ENCODE measurements around the gene SLC6A18.

SLC6A18 gene

DNA sequence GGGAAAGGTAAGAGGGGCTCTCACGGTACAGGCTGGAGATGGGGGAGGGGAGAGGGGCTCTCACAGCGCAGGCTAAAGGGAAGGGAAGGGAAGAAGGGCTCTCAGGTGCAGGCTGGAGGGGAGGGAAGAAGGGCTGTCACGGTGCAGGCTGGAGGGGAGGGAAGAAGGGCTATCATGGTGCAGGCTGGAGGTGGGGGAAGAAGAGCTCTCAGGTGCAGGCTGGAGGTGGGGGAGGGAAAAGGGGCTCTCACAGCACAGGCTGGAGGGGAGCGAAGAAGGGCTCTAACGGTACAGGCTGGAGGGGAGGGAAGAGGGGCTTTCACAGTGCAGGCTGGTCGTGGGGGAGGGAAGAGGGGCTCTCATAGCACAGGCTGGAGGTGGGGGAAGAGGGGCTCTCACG is 4.6 kb downstream of the SLC6A18 start:
- Histone ChIP-seq H3K27ac (ENCODE audit: low read depth, low read length) (no peak overlapping the region), H3K9me3 (ENCODE audit: low read length) (no peaks in the 10 kb centered on the region), H3K4me1 (ENCODE audit: insufficient read depth, low read length) (no peaks in the 10 kb centered on the region), H3K27me3 (ENCODE audit: control insufficient read depth in 1 of 2, insufficient read depth in 2 of 2, low read length in 2 of 2) (peaks cover 0 to 28% of the 10 kb centered on the region in 2 donors), H3K36me3 (ENCODE audit: insufficient read depth, low read length) (no peaks in the 10 kb centered on the region), H3K4me3 (ENCODE audit: low read depth in 1 of 2, low read length in 2 of 2) (no peak overlapping the region), H3K9ac (ENCODE audit: low read length) (no peak overlapping the region)

DNA sequence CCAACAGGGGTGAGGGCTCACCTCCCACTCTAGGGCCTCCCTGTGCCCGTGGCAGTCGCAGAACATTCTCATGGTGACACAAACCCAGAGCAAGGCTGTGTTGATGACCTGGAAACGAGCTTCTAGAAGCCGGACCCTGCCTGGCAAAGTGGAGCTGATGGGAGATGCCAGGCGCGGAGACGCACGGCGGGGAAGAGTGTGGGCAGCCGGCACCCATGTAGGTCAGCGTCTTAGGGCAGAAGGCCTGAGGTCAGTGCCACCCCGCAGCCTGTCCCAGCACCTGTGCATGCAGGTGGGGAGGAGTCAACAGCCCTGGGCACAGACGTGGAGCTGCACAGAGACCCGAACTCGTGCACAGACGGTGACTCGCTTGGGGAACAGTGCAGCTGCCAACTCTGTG is 5.4 kb downstream of the SLC6A18 start:
- Histone ChIP-seq H3K27me3 (ENCODE audit: control insufficient read depth in 1 of 2, insufficient read depth in 2 of 2, low read length in 2 of 2) (peaks cover 0 to 28% of the 10 kb centered on the region in 2 donors), H3K36me3 (ENCODE audit: insufficient read depth, low read length) (no peaks in the 10 kb centered on the region), H3K9me3 (ENCODE audit: low read length) (no peaks in the 10 kb centered on the region), H3K9ac (ENCODE audit: low read length) (no peak overlapping the region), H3K4me3 (ENCODE audit: low read depth in 1 of 2, low read length in 2 of 2) (no peak overlapping the region), H3K4me1 (ENCODE audit: insufficient read depth, low read length) (no peaks in the 10 kb centered on the region), H3K27ac (ENCODE audit: low read depth, low read length) (no peak overlapping the region)

DNA sequence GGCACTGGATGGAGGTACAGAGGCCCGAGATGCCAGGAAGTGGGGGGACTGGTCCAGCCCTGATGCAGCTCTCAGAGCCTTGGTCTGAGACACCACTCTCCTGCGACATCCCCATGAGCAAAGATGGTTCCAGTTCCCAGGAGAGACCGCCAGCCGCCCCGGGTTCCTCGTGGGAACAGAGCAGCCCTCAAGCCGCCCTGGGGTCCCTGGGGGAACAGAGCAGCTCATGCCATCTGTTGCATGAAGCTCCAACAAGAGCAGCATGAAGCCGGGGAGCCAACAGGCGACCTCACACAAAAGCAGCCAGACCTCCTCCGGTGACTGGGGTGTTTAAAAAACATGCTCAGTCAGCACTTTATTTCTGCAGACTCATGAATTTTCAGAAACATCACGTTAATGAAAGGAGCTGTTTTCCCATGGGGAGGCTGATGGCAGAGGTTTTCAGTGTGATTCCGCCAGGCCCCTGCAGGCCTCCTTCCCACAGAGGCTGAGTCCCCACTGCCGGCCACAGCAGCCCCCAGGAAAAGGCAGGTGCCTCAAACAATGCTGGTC is 6.2 kb downstream of the SLC6A18 start:
- H3K9me3 ChIP-seq (ENCODE audit: low read length): no peaks in the 10 kb centered on the region
- no peak overlapping the region for H3K27ac ChIP-seq (ENCODE audit: low read depth, low read length)
- no peak overlapping the region for H3K9ac ChIP-seq (ENCODE audit: low read length)
- H3K4me3 ChIP-seq (ENCODE audit: low read depth in 1 of 2, low read length in 2 of 2): no peak overlapping the region
- H3K36me3 ChIP-seq (ENCODE audit: insufficient read depth, low read length): no peaks in the 10 kb centered on the region
- no peaks in the 10 kb centered on the region for H3K4me1 ChIP-seq (ENCODE audit: insufficient read depth, low read length)
- H3K27me3 ChIP-seq (ENCODE audit: control insufficient read depth in 1 of 2, insufficient read depth in 2 of 2, low read length in 2 of 2): peaks cover 0 to 26% of the 10 kb centered on the region in 2 donors

DNA sequence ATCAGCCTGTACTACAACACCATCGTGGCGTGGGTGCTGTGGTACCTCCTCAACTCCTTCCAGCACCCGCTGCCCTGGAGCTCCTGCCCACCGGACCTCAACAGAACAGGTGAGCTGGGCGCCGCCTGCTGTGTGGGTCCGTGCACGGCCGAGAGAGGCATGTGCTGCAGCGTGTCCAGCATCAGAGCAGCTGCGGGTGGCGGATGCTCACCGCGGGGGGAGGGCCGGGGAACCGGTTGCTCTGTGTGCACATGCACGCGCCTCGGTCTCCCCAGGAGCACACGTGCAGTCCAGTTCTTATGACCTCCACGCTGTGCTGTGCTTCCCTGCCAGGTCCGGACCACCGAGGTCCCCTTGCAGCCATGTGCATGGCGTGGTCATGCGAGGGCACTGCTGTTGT is 7.6 kb downstream of the SLC6A18 start:
- Histone ChIP-seq H3K27ac (ENCODE audit: low read depth, low read length) (no peak overlapping the region), H3K36me3 (ENCODE audit: insufficient read depth, low read length) (no peaks in the 10 kb centered on the region), H3K27me3 (ENCODE audit: control insufficient read depth in 1 of 2, insufficient read depth in 2 of 2, low read length in 2 of 2) (peaks cover 0 to 24% of the 10 kb centered on the region in 2 donors), H3K4me1 (ENCODE audit: insufficient read depth, low read length) (no peaks in the 10 kb centered on the region), H3K4me3 (ENCODE audit: low read depth in 1 of 2, low read length in 2 of 2) (no peak overlapping the region), H3K9me3 (ENCODE audit: low read length) (no peaks in the 10 kb centered on the region), H3K9ac (ENCODE audit: low read length) (no peak overlapping the region)

DNA sequence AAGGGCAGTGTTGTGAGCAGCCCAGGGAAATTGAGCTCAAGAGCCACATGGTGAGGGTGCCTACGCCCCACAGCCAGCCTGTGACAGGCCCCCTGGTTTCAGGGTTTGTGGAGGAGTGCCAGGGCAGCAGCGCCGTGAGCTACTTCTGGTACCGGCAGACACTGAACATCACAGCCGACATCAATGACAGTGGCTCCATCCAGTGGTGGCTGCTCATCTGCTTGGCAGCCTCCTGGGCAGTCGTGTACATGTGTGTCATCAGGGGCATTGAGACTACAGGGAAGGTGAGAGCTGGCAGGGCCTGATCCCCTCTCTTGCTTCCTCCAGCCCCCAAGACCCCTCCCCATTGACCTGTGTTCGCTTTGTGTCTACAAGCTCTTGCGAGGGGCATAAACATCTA is 10.2 kb downstream of the SLC6A18 start:
- Histone ChIP-seq H3K27me3 (ENCODE audit: control insufficient read depth in 1 of 2, insufficient read depth in 2 of 2, low read length in 2 of 2) (peaks cover 0 to 7% of the 10 kb centered on the region in 2 donors), H3K9ac (ENCODE audit: low read length) (no peak overlapping the region), H3K27ac (ENCODE audit: low read depth, low read length) (no peak overlapping the region), H3K36me3 (ENCODE audit: insufficient read depth, low read length) (no peaks in the 10 kb centered on the region), H3K4me1 (ENCODE audit: insufficient read depth, low read length) (no peaks in the 10 kb centered on the region), H3K4me3 (ENCODE audit: low read depth in 1 of 2, low read length in 2 of 2) (no peak overlapping the region), H3K9me3 (ENCODE audit: low read length) (no peaks in the 10 kb centered on the region)

DNA sequence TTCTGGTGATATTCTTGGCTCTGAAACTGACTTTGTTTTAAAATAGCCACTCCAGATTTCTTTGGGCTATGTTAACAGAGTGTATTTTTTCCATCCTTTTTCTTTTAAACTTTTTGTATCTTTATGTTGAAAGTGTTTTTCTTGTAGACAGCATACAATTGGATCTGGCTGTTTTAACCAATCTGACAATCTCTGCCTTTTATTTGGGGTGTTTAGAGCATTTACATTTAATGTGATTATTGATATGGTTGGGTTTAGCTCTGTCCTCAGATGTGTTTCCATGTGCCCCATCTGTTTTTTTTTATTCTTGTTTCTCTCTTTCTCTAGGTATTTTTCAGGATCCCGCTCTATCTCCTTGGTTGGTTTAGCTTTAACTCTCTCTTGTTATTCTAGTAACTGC is 10.7 kb downstream of the SLC6A18 start:
- H3K4me1 ChIP-seq (ENCODE audit: insufficient read depth, low read length): no peaks in the 10 kb centered on the region
- H3K27me3 ChIP-seq (ENCODE audit: control insufficient read depth in 1 of 2, insufficient read depth in 2 of 2, low read length in 2 of 2): peaks cover 0 to 7% of the 10 kb centered on the region in 2 donors
- H3K27ac ChIP-seq (ENCODE audit: low read depth, low read length): no peak overlapping the region
- H3K36me3 ChIP-seq (ENCODE audit: insufficient read depth, low read length): no peaks in the 10 kb centered on the region
- no peak overlapping the region for H3K9ac ChIP-seq (ENCODE audit: low read length)
- H3K4me3 ChIP-seq (ENCODE audit: low read depth in 1 of 2, low read length in 2 of 2): no peak overlapping the region
- no peaks in the 10 kb centered on the region for H3K9me3 ChIP-seq (ENCODE audit: low read length)

DNA sequence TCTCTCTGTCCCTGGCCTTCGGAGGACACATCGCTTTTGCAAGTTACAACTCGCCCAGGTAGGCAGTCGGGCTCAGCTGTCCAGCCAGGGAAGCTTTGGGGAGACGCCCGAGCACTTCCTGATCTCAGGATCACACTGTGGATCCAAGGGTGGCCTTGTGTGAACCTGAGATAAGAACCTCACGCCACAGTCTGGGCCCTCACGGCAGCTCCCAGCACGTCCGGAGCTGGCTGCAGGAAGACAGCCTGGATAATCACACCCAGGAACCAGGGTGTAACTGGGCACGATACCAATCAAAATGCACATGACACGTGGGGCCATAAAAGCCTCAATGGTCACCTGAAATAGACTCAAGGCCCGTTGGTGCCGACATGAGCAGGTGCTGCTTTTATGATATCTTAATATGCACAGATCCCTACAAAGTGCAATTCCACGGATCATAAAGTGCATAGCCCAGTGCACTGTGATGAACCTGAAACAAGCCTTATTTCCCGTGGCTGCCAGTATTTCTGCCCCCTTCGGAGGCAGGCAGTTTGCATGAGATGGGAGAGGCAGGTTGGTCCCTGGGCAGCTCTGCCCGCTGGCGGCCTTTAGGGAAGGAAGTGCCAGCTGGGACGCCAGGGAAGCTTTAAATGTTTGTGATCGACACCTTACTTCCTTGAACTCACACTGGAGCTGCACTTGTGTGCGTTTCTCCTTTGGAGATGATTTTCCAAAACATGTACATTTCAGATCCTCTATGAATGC is 14.5 kb downstream of the SLC6A18 start:
- Histone ChIP-seq H3K36me3 (ENCODE audit: insufficient read depth, low read length) (no peaks in the 10 kb centered on the region), H3K27me3 (ENCODE audit: control insufficient read depth in 1 of 2, insufficient read depth in 2 of 2, low read length in 2 of 2) (peaks cover 0 to 12% of the 10 kb centered on the region in 2 donors), H3K4me1 (ENCODE audit: insufficient read depth, low read length) (no peaks in the 10 kb centered on the region), H3K9me3 (ENCODE audit: low read length) (no peaks in the 10 kb centered on the region), H3K4me3 (ENCODE audit: low read depth in 1 of 2, low read length in 2 of 2) (no peak overlapping the region), H3K9ac (ENCODE audit: low read length) (no peak overlapping the region), H3K27ac (ENCODE audit: low read depth, low read length) (no peak overlapping the region)

DNA sequence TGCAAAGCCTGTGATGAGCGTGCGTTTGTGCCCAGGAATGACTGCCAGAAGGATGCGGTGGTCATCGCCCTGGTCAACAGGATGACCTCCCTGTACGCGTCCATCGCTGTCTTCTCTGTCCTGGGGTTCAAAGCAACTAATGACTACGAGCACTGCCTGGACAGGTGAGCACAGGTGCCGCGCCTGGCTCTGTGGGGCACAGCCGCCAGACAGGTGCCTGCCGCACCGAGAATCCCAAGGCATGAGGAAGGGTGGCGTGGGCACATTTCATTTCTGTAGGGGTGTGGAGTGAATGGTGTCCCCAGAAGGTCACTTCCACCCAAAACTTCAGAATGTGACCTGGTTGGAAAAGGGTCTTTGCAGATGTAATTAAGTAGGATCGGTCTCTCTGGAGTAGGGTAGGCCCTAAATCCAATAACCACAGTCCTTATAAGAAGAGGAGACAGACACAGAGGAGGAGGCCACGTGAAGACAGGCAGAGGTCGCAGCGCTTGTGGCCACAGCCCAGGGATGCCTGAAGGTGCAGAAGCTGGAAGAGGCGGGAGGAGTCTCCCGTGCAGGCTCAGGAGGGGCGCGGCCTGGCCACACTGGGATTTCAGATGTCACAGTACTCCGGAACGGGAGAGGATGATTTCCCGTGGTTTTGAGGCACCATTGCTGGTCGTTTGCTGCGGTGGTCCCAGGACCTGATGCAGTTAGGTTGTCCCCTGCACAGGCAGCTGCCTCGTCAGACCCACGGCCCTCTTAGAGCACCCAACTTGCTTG is 15.5 kb downstream of the SLC6A18 start:
- no peaks in the 10 kb centered on the region for H3K4me1 ChIP-seq (ENCODE audit: insufficient read depth, low read length)
- no peak overlapping the region for H3K9ac ChIP-seq (ENCODE audit: low read length)
- H3K27ac ChIP-seq (ENCODE audit: low read depth, low read length): no peak overlapping the region
- H3K27me3 ChIP-seq (ENCODE audit: control insufficient read depth in 1 of 2, insufficient read depth in 2 of 2, low read length in 2 of 2): peaks cover 0 to 22% of the 10 kb centered on the region in 2 donors
- no peak overlapping the region for H3K4me3 ChIP-seq (ENCODE audit: low read depth in 1 of 2, low read length in 2 of 2)
- no peaks in the 10 kb centered on the region for H3K36me3 ChIP-seq (ENCODE audit: insufficient read depth, low read length)
- H3K9me3 ChIP-seq (ENCODE audit: low read length): no peaks in the 10 kb centered on the region

DNA sequence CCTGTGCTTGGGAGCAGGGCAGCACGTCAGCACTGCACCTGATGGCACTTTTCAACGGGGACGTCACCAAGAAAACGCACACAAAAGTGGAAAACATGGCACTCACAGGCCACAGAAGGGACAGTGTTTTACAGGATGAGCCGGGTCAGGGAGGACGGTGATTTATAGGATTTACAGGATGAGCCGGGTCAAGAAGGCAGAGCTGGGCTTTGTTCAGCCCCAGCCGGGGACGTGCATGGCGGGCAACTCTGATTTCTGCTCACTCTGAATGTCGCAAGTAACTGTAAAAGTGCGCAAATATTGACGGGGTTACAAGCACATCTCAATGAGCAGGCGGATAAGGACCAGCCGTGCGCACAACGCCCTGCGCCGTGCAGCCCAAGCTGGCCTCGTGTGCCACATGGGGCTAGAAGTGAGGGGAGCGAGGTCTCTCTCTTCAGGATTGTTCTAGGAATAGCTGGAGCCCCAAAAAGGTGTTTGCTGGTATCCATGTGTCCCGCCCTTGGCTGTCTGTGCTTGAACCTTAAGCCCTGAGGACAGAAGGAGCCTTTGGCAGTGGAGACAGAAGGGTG is 16.4 kb downstream of the SLC6A18 start:
- Histone ChIP-seq H3K27ac (ENCODE audit: low read depth, low read length) (no peak overlapping the region), H3K9ac (ENCODE audit: low read length) (no peak overlapping the region), H3K36me3 (ENCODE audit: insufficient read depth, low read length) (no peaks in the 10 kb centered on the region), H3K27me3 (ENCODE audit: control insufficient read depth in 1 of 2, insufficient read depth in 2 of 2, low read length in 2 of 2) (peaks cover 0 to 32% of the 10 kb centered on the region in 2 donors), H3K4me1 (ENCODE audit: insufficient read depth, low read length) (no peaks in the 10 kb centered on the region), H3K9me3 (ENCODE audit: low read length) (no peaks in the 10 kb centered on the region), H3K4me3 (ENCODE audit: low read depth in 1 of 2, low read length in 2 of 2) (no peak overlapping the region)

DNA sequence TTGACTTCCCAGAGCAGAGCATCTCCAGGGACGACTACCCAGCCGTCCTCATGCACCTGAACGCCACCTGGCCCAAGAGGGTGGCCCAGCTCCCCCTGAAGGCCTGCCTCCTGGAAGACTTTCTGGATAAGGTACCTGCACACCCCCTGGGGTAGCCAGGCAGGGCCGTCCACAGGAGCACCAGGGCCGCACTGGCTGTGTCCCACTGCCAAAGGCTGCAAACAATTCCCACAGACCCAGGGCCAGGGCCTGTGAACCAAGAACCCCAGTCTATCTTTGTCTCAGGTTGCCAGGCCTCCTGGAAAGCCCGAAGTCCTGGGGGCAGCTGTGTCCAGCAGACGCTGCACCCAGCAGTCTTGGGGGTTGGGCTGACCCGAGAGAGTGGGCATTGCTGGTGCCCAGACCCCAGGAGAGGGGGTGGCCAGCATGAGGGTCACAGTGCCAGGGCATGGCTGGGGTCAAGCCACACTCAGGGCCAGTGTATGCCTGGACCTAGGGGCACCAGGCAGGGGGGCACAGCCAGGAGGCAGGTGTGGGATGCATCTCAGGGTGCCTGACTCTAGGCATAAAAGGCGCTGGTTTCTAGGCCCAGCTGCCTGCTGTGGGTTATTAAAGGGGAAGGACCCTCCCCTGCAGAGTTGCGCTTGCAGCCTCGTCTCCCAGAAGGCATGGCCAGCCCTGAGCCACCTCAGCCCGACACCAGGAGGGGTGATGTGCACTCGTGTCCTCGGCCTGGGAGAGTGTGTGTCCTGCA is 17.7 kb downstream of the SLC6A18 start:
- Histone ChIP-seq H3K27ac (ENCODE audit: low read depth, low read length) (no peak overlapping the region), H3K9me3 (ENCODE audit: low read length) (no peaks in the 10 kb centered on the region), H3K36me3 (ENCODE audit: insufficient read depth, low read length) (no peaks in the 10 kb centered on the region), H3K9ac (ENCODE audit: low read length) (no peak overlapping the region), H3K27me3 (ENCODE audit: control insufficient read depth in 1 of 2, insufficient read depth in 2 of 2, low read length in 2 of 2) (peaks cover 0 to 43% of the 10 kb centered on the region in 2 donors), H3K4me1 (ENCODE audit: insufficient read depth, low read length) (no peaks in the 10 kb centered on the region), H3K4me3 (ENCODE audit: low read depth in 1 of 2, low read length in 2 of 2) (no peak overlapping the region)
